SU-DHL-6 (cell line): ENCODE results near the gene RGS7.

Experiments
- CTCF ChIP-seq: fragments of 200-600 bp; sonication (generic); IDR thresholded peaks from one replicate; pipeline ENCODE4 v1.5.1; 2017; ENCODE audit warnings: antibody characterized with exemption, mild to moderate bottlenecking, low read length, moderate library complexity; ENCODE audit not compliant: insufficient read depth, poor library complexity, severe bottlenecking
- EZH2phosphoT487 ChIP-seq: fragments of 200-600 bp; sonication (generic), shearing (Covaris generic); conservative IDR thresholded peaks from 2 replicates; pipeline ENCODE4 v1.6.1; 2018; ENCODE audit warnings: mild to moderate bottlenecking, antibody characterized with exemption, low read length, moderate library complexity, mixed read lengths

- TF ChIP-seq CTCF (peak; percentile 37), EZH2phosphoT487 (no peak)
Measured at GRCh38 chr1:240946926-240947325, 410.1 kb downstream of the RGS7 start.
